ENCODE results near the gene BRD4. TPM values are rescaled to one million over a fixed set of nuclear protein-coding genes. Genes with fewer than 3 reads are reported as not detected.
A peak's percentile ranks its signal among the peaks of the same experiment; 100 is the strongest.

BRD4 gene
- total RNA-seq, 1 experiment from 2014 or later = 9.1 TPM

DNA sequence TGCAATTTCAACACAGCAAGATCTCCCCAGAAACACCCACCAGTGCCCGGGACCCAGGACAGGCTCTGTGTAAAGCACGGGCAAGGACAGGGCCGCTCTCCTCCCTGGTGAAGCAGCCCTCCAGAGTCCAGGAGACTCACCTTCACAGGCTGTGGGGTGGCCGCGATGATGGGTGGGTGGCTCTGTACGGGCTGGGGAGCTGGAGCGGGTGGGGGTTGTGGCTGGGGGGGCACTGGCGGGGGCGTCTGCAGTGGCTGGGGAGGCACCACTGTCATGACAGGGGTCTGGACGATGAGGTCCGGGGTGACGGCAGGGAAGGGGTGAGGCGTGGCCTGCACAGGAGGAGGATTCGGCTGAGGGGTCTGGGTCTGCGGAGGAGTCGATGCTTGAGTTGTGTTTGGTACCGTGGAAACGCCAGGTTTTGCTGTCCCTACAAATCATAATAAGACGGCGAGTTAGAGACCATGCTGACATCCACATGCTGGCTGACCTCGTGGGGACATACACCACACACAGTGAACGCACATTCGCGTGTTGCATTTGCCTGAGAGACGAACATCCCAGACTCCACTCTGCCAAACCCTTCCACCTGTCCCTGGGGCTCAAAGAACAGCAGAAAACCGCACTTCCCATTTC is 67.0 kb downstream of the BRD4 start:
- DNase-seq (ENCODE audit: low read depth) = no peak

DNA sequence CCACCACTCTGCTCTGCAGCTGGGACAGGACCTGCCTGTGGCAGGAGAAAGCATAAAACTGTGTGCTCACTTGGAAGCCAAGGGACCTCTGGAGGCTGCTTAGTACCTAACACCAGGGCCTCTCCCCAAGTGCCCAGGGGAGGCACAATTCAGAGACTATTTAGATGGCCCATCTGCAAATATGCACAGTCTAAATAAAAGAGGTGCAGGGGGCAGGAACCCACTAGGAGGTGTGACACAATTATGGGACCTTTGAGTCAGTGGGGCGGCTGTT is 67.5 kb downstream of the BRD4 start:
- DNase-seq (ENCODE audit: low read depth) = no peak

- DNase-seq (ENCODE audit: low read depth) = peak; percentile 47
Measured at GRCh38 chr19:15264061-15264932, 68.0 kb downstream of the BRD4 start.

- DNase-seq (ENCODE audit: low read depth) = no peak
Measured at GRCh38 chr19:15263361-15263985, 68.9 kb downstream of the BRD4 start.

- DNase-seq (ENCODE audit: low read depth) = no peak
Measured at GRCh38 chr19:15262011-15262410, 70.3 kb downstream of the BRD4 start.

- no peak for DNase-seq (ENCODE audit: low read depth)
Measured at GRCh38 chr19:15260939-15261338, 71.4 kb downstream of the BRD4 start.

GRCh38 chr19:15259907-15260306 is 72.4 kb downstream of the BRD4 start:
- DNase-seq (ENCODE audit: low read depth) = no peak

- DNase-seq (ENCODE audit: low read depth) = no peak
Measured at GRCh38 chr19:15257782-15258181, 74.6 kb downstream of the BRD4 start.

DNA sequence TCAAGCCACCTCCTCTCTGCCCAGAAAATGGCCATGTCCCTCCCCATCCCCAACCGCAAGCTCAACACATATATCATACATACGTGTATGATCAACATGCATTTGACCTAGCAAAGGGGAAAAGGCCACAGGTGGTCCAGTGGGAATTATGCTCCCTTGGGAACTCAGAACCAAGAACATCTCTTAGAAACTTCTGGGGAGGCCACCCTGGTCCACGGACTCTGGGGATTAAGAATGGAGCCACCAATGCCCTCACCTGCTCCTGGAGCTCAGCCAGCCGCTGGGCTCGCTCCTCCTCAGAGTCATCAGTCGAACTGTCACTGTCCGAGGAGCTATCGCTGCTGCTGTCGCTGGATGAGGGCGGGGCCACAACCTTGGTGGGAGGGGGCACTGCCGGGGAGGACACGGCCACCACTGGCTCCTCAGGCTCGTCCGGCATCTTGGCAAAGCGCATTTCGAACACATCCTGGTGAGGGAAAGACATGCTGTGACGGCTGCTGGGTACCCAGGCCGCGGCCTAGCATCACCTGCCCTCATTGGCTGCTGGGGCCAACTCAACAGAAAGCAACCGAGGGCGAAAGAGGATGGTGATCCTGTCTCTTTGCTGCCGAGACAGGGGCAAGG is 75.5 kb downstream of the BRD4 start:
- no peak for DNase-seq (ENCODE audit: low read depth)

- DNase-seq (ENCODE audit: low read depth) = no peak
Measured at GRCh38 chr19:15255359-15255990, 76.9 kb downstream of the BRD4 start.

DNA sequence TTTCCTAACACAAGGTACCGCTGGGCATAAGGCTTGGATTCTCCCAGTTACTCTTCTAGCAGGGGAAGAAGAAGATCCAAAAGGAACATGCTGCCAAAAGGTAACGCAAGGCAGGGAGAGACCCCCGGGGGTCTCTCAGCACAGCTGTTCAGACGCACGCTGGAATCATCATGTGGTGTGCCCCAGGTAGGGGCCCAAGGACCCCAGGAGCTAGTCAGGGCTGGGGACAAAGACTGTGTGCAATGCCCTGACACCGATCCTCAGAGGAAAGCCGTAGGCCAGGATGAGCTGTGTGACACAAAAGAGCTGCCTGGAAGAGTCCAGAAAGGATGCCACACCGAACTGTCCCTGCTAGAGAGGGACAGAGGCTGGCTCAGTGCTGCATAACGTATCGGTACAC is 77.8 kb downstream of the BRD4 start:
- no peak for DNase-seq (ENCODE audit: low read depth)

DNA sequence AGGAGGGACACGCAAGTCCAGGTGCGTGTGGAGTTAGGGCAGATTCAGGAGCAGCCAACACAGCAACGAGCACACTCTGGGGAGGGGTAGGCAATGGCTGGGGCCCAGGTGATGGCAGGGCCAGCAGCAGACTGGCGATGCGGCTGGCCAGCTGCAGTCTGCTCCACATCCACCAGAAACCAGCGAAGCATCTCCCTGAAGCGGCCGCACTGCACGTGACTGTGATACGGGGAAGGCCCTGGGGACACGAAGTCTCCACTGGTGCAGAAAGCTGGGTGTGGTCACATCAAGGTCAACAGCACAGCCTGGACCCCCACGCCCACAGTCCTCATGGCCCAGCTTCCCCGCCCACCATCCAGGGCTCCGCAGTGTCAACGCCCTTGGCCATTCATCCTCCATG is 78.8 kb downstream of the BRD4 start:
- DNase-seq (ENCODE audit: low read depth) = no peak

- no peak for DNase-seq (ENCODE audit: low read depth)
Measured at GRCh38 chr19:15253061-15253460, 79.3 kb downstream of the BRD4 start.

DNA sequence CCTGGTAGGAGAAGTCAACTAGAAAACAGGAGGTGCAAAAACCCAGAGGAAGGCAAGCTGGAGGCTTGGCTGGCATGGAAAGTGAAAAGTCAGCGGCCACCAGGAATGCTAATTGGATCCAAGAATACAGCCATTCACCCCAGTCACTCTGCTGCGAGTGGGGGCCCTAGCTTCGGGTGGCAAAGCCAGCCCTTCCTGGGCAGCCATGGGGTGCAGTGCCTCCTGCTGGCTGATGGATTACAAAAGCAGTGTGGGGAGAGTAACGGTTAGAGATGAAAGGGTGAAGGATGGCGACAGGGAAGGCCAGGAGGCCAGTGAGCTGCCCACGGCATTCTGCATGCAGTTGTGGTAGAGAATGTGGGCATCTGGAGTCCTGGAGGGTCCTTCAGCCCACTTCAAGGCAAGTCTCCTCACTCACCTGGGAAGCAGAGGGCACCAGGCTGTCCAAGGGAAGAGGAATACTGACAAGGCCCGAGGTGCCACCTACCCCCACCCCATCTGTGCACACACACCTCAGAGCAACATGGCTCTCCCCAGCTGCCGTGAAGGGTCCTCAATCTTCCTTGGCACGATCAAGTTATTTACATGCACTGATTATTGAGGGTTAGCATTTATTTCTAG is 79.8 kb downstream of the BRD4 start:
- DNase-seq (ENCODE audit: low read depth) = peak; percentile 65

DNA sequence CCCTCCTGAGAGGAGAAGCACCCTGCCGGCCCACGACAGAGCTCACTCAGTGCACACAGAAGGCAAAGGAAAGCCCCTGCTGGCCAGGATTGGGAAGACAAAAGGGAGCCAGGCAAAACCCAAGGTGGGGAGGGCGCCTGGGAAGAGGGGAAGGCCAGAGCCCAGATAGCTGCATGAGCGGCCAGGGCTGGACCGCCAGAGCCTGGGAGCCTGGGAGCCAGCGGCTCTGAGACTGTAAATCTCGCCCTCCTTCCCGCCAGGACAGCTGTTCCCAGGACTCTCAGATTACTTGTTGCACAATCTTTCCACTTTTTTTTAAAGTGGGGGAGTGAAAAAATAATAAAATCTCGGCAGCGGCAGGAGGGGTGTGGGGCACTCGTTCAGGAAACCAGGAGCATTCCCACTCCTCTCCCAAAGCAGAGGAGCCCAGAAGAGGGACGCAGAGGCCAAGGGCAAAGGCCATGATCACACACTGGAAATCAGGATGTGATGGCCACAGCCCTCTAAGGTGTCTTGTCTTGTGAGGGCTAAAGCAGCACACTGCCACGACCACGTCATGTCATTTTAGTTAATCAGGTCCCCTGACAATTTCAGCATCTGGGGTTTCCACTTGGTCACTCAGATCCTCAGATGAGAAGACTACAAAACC is 80.5 kb downstream of the BRD4 start:
- peak; percentile 96 for DNase-seq (ENCODE audit: low read depth)

DNA sequence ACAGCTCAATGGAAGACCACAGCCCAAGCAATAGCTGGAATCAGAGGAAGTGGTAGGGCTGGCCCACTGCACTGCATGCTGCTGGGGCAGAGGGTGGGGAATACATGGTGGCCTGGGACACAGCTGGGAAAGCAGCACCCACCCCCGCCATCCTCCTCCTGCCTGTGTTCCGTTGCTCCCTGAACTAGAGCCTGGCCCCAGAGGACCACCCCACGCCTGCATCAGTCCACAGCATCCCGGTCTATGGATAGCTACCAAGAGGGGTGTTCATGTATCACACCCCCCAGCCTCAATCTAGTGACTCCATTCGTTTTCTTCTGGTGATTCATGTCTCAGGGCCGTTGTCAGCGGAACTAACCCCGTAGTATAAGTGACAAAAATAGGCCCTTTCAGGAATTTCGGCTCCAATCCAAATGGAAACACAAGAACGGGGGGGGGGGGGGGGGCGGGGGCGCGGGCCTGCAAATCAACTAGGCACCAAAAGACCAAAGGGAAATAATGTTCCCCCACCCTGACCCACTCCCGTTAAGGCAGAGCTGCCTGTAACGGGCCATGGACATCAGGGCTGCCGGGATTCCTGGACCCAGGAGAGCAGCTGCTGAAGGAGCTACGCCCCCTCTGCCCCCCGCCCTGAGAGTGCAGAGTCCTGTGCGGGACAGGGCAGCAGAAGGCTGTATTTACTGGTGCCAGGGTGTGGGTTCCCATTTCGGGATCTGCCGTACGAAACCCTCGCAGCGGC is 81.2 kb downstream of the BRD4 start:
- DNase-seq (ENCODE audit: low read depth) = peak; percentile 84

GRCh38 chr19:15250640-15250993 is 81.7 kb downstream of the BRD4 start:
- DNase-seq (ENCODE audit: low read depth) = no peak

- peak; percentile 96 for DNase-seq (ENCODE audit: low read depth)
Measured at GRCh38 chr19:15249972-15250639, 82.2 kb downstream of the BRD4 start.

DNA sequence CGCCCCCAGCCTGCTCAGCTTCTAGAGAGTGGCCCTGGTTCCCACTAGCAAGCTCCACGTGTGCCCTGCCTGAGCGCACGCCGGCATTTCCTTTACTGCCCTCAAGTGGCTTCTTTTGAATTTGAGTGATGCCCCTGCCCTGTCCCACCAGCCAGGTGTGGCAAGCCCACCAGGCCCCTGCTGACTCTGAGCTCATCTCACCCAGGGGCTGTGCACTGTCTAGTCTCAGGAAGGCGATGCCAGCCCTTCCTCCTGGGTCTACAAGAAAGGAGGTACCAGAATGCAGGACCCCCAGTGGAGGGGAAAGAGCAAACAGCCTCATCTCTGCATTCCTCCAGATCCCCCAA is 82.8 kb downstream of the BRD4 start:
- DNase-seq (ENCODE audit: low read depth) = no peak

Data from RPMI7951 (cell line).